Measurements from ENCODE around the gene LENEP.

LENEP gene

DNA sequence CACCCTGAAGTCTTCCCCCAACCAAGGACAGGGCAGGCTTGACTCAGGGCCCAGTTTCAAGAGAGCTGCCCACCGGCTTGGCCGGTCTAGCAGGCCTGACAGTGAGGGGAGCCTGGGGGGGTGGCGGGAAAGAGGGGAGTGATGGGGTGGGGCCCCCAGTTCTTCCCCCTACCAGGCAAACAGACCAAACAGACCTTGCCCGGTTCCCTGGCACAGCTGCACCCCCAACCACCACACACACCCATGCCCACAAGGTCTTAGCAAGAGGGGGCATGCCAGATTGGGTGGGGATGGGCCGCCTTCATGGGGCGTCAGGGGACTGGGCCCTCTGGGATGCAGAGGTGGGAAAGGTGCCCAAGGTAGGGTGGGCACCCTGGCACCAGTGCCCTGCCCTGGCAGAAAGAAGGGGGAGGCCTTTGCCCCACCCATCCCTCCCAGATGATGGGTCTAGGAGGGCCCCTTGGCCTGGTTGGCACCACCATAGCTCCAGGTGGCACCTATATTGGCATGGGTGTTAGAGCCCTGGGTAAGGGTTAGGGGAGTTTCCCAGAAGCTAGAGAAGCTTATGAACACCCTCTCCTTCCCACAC lies 18.1 kb downstream of the LENEP start:
- DNase-seq = no peak

DNA sequence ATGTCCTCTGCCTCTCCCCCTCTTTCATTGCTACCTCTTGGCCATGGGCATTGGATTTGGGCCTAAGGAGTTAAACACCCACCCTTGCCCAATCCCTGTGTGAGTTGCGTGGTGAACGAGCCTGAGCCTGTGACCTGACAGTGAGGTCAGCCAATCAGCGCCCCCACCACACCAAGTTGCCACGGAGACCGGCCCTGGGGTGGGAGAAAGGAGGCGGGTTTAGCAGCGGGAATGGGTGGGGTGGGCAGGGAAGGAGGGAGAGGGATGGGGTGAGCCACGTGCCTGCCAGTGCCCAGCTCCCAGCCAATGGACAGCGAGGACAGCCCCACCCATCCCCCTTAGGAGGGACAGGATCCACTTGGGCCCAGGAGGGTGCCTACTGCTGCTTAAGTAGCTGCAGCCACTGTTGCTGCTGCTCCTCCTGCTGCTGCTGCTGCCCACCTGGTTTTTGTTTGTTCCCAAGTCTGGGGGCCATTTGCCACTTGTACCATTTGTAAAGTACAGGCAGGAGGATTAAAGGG lies 18.7 kb downstream of the LENEP start:
- peak; percentile 90 to 96 for DNase-seq

DNA sequence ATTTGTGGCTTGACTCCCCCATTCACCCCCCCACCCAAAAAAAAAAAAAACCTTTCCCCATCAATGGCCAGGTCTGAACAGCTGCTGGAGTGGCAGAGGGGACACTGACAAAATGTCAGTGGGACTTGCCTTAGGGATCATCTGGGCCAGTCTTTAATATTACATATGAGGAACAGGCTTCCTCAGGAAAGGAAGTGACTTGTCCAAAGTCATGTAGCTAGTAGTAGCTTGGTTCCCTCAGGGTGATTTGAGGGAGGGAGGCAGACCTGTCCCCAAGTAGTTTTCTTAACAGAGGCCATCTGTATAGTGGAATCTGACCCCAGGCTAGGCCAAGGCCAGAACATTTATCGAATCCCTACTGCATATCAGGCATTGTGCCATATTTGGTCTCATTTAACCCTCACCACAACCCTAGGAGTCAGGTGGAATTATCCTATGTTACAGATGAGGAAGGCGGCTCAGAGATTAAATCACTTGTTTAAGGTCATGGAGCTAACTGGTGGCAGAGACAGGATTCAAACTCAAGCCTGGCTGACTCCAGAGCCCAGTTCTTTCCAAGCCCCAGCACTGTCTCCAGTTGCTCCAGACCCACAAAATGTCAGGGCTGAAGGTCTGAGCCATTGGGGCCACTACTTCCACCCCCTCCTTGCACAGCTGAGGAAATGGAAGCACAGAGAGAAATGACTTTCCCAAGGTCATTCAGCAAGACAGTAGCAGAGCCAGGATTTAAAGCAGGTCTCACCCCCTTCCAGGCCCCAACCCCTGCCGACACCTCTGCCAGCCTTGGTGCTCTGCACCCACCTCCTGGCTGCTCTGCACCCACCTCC lies 19.6 kb downstream of the LENEP start:
- DNase-seq = no peak

DNA sequence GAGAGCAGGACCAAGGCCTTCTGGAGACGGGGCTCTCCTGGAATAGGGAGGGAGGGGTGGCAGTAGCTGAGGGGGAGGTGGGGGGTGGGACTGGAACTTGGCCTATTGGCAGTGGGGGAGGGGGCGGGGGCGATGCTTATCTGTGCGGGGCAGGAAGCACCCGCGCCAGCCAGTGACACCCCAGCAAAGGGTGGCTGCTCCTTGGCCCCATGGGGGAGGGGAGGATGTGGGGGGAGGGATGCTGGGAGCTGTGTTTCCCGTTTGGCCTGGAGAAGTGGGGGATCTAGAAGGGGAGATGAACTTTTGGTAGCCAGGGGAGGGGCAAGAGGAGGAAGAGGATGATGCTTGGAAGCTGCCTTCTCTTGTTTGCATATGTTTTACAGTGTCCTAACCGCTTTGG lies 20.2 kb downstream of the LENEP start:
- no peak for DNase-seq

DNA sequence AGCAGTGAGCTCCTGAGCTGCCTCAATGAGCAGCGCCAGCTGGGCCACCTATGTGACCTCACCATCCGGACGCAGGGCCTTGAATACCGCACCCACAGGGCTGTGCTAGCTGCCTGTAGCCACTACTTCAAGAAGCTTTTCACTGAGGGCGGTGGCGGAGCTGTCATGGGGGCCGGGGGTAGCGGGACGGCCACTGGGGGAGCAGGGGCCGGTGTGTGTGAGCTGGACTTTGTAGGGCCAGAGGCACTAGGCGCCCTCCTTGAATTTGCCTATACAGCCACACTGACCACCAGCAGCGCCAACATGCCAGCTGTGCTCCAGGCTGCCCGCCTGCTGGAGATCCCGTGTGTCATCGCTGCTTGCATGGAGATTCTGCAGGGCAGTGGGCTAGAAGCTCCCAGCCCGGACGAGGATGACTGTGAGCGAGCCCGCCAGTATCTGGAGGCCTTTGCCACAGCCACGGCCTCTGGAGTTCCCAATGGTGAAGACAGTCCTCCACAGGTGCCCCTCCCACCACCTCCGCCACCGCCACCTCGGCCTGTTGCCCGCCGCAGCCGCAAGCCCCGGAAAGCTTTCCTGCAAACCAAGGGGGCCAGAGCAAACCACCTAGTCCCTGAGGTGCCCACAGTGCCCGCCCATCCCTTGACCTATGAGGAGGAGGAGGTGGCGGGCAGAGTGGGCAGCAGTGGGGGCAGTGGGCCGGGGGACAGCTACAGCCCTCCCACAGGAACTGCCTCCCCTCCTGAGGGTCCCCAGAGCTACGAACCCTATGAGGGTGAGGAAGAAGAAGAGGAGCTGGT lies 21.5 kb downstream of the LENEP start:
- DNase-seq = no peak

DNA sequence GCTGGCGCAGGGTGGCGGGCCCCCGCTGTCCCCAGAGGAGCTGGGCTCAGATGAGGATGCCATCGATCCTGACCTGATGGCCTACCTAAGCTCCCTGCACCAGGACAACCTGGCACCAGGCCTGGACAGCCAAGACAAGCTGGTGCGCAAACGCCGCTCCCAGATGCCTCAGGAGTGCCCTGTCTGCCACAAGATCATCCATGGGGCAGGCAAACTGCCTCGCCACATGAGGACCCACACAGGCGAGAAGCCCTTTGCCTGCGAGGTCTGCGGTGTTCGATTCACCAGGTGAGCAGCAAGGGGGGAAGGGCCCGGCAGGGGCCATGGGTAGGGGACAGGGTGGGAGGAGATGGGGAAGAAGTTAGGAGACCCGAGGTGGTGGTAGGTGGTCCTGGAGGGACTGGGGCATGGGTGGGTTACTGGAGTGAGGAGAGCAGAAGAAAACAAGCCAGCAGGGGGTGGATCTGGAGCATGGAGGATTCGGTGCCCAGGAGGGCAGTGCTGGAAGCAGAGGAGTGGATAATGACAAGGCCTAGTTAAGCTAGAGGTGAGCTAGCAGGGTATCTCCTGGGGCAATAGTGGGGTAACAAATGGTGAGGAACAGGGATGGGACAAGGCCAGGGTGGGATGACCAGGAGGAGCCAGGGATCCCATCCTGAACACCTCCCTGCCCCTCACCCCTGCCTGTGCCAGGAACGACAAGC lies 22.3 kb downstream of the LENEP start:
- DNase-seq = no peak

DNA sequence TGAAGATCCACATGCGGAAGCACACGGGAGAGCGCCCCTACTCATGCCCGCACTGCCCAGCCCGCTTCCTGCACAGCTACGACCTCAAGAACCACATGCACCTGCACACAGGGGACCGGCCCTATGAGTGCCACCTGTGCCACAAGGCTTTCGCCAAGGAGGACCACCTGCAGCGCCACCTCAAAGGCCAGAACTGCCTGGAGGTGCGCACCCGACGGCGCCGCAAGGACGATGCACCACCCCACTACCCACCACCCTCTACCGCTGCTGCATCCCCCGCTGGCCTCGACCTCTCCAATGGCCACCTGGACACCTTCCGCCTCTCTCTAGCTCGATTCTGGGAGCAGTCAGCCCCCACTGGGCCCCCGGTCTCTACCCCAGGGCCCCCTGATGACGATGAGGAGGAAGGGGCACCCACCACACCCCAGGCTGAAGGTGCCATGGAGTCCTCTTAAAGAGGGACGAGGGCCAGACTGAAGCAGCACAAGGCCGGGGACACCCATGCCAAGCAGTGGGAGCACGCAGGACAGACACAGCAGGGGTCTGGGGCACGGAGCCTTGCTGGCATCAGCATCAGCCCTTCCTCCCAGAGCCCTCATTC lies 22.9 kb downstream of the LENEP start:
- no peak for DNase-seq

DNA sequence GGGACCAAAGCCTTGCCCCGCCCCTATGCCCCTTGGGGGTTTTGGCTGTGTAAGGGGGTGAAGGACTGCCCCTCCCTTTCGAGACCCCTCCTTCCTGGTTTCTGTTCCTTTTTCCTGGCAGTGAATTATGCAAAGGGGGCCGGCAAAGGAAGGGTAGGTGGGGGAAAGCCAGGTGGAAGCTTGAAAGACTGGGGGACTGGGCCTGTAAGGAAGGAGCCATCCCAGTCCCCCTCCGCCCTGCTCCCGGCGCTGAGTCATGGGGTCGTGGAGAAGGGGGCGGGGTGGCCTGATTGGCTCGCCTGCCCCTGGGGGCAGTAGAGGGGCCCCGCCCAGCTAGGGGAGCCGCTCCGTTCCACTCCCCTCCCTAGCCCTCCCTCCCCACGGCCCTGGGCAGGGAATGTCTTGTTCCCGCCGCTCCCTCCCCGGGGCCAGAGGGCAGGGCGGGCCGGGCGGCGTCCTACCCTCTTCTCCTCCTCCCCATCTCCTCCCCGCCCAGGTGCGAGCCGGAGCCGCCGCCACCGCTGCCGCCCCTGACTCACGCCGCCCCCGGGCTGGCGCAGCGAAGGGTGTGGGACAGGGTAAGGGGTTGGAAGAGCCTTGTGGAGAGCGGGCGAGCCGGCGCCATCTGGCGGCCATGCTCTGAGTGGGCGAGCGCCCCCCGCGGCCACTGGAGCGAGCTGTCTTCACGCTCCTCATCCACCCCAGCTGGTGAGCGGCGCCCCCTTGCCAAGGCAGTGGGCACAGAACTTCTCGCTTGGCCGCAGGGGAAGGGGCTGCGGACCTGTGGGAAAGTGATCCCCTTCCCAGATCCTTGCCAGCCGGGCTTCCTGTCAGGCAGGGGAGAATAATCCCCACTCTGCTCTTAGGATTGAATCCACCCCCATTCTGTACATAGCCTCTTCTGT lies 23.9 kb downstream of the LENEP start:
- DNase-seq = peak; percentile 87 to 89

DNA sequence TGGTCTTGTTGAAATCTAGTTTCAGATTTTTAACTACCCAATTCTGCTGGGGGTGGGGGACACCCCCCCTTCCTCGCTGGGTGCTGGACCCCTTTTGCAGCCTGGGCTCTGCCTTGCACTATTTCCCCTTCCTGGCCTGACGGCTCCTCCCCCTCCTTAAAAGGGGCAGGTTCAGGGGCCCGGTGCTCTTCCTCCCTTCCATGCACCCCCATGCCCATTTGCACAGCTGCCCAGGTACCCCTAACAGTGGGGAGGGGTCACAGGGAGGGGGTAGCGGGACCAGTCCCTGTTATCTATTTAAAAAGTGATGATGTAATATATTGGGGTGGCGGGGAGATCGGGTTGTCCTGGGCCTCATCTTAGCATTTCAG lies 24.5 kb downstream of the LENEP start:
- no peak for DNase-seq

DNA sequence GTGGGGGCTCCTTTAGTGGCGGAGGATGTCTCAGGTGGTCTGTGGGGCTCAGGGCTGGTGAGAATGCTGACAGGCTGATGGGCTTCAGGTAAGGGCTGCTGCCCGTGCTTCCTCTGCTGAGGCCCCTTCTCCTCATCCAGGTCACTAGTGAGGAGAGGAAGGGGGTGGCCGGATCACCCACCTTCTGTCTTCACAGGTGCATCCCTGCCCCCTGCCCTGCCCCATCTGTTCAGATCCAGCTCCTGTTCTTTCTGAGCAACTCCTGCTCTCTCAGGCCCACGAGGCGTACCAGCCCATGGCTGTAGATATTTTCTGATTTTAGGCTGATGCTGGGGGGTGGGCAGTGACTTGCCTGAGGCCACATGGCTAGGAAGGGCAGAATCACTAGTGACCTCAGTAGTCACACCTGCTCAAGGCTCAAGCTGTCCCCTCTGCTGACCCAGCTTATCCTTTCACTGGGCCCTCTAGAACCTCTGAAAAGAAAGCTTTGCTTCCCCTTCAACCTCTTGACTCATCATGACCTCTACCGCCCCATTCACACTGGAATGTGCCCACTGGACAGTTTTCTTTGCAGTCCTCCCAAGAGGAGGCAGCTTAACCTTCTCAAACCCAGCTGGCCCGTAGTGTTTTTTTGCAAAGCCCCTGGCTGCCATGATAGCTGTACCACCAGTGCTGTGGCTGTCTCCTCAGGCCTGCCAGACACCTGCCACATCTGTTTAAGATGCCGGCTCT lies 25.4 kb downstream of the LENEP start:
- DNase-seq = no peak

DNA sequence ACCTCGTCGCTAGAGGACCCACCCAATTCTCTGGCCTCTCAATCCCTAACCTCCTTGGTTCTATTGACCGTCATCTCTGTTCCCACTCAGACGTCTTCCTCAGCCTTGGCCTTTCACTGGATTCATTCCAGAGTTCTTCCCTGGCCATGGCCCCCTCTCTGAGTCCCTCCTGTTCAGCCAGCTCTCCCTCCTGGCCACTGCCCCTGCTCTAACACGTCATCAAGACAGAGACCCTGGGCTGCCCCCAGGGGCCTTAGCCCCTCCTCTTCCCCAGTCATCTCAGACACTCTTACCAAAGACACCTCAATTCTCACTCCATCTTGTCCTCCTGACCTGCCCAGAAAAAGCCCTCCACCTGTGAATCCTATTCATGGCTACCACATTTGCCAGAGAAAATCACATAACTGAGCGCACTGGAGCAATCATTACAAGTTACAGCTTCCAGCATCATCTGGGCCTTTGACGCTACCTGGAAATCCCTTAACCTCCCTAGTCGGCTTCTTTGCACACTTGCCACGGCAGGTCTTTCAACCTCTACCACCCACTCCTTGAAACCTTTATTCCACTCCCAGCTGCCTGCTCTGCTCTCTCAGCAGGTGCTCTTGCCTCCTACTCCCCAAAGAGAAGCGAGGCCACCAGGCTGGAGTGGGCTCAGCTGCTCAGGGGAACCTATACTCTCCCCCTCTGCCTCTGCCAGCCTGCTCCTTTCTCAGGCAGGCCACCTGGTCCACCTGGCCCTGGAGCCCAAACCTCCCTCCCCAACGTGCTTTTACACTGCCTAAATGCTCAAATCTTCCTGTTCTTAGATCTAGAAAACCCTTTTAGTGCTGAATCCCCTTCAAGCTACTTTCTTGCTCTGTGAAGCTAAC lies 26.2 kb downstream of the LENEP start:
- DNase-seq = no peak

DNA sequence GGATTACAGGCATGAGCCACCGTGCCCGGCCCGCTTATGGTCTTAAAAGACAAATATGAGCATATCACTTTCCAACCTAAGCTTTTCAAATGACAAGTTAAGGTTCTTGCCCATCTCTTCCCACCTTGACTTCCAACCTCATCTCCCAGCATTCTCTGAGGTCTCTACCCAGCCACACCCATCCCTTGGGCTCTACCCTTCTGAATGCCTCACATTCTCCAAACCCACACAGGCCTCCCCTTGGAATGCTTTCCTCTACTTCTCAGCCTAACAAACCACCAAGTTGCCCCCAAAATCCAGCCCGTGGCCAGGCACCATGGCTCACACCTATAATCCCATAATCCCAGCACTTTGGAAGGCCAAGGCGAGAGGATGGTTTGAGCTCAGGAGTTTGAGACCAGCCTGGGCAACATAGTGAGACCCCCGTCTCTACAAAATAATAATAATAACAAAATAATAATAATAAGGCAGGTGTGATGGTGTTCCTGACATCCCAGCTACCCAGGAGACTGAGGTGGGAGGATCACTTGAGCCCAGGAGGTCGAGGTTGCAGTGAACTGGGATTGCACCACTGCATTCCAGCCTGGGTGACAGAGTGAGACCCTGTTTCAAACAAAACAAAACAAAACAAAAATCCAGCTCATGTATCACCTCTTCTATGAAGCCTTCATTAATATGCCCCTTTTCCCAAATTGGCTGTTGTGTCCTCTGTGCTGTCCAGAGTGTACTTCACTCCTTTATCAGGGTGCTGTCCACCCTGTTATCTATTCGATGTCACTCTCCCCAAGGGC lies 28.9 kb downstream of the LENEP start:
- DNase-seq = no peak

DNA sequence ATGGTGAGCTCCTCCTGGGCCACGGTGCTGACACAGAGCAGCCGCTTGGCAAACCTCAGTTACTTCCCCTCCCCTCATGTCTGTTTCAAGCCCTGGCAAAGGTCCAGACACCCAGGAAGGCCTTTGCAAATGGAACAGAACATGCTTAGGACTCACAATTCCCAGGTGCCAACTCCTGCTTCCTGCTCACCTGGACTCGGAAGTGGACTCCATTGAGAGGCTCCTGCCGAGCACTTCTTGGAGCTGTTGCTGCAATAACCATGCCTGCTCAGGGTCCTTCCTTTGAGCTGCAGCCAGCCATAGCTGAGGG lies 29.5 kb downstream of the LENEP start:
- DNase-seq = peak; percentile 21 to 44

DNA sequence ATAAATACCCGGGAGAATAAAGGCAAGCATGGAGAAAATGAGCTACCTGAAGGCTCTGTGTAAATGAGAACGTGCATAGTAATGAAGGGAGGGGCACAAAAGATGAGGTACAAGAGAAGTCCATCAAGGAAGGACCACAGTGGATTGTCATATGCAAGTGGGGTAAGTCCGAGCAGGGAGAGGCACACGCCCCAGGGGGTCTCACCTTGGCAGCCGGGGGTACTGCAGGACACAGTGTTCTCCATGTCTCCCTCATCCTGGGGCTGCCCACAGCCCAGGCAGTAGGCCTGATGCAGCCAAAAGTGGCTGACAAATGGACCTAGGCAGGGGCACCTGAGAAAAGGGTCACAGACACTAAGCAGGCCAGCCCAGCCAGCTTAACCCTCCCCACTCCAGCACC lies 30.2 kb downstream of the LENEP start:
- no peak for DNase-seq

DNA sequence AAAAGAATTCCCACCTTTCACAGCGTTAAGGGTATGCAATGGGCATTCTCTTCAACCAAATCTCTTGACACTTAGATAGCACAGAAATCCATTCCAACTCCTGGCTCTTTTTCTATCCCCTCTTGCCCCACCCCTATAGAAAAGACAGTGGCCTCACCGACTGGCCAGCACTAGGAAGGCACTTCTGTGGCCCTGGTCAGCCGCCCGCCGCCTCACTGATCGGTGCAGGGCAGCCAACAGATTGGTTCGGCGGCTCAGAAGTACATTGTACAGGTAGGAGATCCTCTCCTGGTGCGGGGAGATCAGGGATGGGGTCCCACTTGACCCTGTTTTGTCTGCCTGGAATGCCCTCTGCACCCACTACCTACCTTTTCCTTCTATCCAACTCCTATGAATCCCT lies 30.9 kb downstream of the LENEP start:
- DNase-seq = no peak

DNA sequence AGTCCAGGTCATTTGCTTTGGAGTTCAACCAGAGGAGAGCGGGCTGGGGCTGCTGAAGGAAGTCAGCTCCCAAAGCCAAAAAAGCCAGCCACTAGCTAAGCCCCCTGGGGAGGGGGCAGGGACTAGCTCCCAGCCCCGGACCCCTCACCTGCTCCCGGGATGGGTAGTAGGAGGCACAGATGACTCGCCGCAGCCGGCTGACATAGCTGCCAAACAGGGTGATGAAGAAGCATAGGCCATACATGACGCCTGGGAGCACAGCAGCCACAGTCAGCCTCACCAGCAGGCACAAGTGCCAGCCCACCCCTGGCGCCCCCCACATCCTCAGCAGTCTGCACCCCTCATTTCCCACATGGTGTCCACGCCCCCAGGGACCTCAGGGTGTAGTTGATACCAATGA lies 32.8 kb downstream of the LENEP start:
- no peak for DNase-seq

DNA sequence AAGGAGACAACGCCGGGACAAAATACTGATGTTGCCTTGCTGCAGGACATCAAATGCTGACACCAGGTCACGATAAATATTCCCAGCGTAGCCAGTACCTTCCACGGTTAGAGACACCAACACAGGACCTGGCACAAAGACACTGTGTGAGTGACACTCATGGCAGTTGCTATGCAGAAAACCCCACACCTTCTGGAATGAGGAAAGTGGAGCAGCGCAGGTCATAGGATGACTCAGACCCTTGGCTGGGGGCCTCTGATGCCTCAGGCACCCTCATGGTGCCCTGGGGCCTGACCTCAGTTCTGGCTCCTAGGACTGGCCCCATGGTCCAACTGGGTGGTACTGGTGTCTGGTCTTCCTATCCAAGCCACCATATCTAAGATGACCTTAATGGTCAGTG lies 33.2 kb downstream of the LENEP start:
- no peak for DNase-seq

DNA sequence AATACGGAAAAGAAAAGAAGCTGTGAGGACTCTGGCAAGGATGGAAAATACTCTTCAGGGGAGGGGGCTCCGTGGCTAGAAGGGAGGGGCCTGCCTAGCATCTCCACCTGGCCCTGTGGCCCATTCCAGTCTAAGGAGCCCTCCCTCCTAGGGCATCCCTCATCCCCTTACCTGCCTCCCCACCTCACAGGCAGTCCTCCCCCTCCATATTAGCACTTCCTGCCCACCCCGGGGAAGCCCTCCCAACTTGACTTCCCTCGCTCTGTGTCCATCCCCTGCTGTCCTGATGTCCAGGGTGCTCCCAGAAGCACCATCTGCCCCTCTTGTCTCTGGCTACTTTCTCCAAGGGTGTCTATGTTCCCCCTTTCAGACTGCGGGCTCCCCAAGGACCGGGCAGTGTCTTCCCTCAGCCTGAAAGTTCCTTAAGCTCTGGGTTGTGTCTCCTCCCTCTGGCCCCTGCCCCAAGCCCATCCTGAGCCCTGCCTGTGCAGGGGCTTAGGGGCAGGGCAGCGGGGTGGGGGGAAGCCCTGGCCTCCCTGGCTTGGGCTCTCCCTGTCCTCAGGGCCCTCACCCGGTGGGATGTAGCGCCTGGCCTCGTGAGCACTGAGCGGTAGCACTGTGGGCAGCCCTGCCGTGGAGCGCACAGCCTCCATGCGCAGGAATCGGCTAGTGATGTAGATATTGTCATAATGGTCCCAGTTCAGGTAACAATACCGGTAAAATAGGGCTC lies 36.3 kb downstream of the LENEP start:
- DNase-seq = no peak
